Cerebellar nuclear complex (tissue), 1 donor: ENCODE data around the gene SSBP3.
"Not testable (repeated sequence)": the region's sequence is repeated elsewhere in the genome, so short reads cannot be mapped to it uniquely, and the experiment has no call there.

ENCODE experiments used
- DNase-seq, 2 experiments: peaks; one replicate each; lab custom pipeline; 2025; lab: John Stamatoyannopoulos, UW

SSBP3 gene

DNA sequence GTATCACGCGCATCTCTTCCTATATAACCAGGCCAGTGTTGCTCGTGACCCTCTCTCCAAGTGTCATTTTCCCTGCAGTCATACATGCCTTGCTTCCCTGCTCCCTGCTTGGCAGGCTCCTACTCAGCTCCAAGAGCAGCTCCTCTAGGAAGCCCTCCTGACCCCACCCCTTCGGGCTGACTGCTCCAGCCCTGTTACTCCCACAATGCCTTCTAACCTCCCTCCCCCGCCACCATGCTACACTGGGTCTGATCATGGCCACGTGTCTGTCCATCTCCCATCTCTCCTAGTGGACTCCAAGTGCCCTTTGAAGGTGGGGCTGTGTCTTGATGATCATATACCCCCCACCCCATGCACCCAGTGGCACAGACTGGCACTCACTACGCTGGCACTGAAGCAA lies 161.5 kb downstream of the SSBP3 start:
- DNase-seq = no peak

DNA sequence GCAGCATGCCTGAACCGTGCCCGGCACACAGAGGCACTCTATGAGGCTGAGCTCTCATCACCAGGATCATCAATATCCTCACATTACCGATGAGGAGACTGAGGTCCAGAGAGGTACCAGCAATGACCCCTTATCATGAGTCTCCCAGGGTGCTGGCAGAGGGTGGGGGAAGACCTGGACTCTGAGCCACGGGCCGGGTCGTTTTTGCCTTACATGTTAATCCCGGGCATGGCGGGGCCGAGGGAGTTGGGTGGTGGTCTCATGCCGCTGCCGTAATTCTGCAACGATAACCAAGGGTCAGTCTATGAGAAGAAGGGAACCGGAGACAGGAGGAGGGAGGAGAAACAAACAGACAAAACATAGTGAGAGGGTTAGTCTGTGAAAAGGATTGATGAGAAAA lies 163.2 kb downstream of the SSBP3 start:
- no peak for DNase-seq

DNA sequence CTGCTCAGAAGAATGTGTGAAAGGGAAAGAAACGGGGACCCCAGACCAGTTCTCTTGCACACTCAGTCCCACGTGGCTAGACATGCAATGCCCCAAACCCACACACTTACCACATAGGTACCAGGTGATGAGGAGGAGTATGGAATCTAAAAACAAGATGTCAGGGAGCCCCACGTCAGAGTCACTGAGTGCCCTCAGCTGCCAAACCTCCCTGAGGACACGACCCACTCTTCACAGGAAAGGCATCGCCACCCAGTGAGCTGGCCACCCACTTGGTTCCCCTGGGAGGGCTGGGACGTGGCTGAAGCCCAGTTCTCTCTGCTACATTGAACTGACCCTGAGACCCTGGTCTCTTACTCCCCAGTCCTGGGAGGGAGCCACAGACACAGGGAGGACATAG lies 164.8 kb downstream of the SSBP3 start:
- no peak for DNase-seq

GRCh38 chr1:54240741-54241335 lies 165.4 kb downstream of the SSBP3 start:
- no peak for DNase-seq

DNA sequence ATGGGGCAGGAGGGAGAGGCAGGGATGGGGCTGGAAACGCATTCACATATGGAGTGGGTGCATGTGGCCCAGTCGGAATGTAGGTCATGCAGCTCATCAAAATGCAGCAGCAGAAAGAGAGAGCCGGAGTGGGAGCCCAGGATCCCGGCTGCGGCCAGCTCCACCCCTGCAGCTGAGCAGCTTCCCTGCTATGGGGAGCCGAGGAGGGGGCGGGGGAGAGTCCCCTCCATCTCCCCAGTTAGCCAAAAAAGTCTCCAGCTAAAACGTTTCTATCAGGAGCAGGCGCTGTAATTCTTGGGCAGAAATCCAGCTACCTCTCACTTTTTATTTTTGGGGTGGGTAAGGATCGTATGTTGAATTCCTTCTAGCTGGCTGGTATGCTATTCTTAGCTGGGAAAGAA lies 166.6 kb downstream of the SSBP3 start:
- no peak for DNase-seq

DNA sequence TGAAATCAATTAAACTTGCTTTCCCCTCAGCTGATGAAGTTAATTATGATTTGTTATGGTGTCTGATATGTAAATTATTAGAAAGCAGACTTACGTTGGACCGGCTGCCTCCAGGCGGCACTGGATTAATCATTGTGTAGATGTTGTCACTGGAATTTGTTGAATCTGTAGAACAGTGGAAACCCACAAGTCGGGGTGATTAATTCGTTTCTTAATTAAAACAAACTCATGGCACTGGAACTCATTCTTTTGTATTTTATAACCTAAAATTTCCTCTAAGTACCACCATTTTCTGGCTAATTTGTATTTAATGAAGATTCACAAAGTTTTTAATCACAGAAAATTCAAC lies 167.2 kb downstream of the SSBP3 start:
- no peak for DNase-seq

DNA sequence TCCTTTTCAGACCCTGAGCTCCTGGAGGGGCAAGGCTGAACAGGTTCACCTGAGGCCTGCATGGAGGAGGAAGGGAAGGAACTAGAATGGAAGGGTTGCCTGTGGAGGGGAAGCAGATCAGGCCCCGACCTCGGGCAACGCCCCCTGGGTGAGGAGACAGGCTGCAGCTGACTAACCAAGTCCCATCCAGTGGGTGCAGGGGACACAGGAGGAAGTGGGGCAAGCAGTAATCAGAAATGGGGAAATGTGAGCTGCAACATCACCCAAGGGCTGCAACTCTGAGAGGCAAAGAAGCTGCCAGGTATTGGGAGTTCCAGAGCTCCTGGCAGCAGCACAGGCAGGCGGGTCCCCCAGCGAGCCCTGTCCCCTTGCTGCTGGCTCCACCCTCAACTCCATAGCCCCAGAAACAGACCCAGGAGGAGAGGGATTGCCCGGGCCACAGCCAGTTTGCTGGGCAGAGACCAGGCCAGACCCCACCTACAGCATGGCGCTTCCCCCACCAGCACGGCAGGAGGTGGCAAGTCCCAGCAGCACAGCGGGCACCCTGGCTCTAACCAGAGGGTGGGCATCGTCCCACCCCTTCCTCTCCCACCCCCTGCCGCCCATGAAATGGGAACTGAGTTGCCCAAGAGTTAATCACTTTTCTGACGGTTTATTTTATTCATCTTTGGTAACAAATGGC lies 167.7 kb downstream of the SSBP3 start:
- DNase-seq = no peak

GRCh38 chr1:54237586-54237985 lies 168.6 kb downstream of the SSBP3 start:
- DNase-seq = no peak

GRCh38 chr1:54234284-54234683 lies 171.9 kb downstream of the SSBP3 start:
- DNase-seq = no peak

DNA sequence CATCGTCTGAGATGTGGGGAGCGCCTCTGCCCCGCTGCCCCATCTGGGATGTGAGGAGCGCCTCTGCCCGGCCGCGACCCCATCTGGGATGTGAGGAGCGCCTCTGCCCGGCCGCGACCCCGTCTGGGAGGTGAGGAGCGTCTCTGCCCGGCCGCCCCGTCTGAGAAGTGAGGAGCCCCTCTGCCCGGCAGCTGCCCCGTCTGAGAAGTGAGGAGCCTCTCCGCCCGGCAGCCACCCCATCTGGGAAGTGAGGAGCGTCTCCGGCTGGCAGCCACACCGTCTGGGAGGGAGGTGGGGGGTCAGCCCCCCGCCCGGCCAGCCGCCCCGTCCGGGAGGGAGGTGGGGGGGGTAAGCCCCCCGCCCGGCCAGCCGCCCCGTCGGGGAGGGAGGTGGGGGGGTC lies 173.0 kb downstream of the SSBP3 start:
- not testable (repeated sequence) for DNase-seq

GRCh38 chr1:54230507-54231339 lies 175.5 kb downstream of the SSBP3 start:
- DNase-seq = no peak

DNA sequence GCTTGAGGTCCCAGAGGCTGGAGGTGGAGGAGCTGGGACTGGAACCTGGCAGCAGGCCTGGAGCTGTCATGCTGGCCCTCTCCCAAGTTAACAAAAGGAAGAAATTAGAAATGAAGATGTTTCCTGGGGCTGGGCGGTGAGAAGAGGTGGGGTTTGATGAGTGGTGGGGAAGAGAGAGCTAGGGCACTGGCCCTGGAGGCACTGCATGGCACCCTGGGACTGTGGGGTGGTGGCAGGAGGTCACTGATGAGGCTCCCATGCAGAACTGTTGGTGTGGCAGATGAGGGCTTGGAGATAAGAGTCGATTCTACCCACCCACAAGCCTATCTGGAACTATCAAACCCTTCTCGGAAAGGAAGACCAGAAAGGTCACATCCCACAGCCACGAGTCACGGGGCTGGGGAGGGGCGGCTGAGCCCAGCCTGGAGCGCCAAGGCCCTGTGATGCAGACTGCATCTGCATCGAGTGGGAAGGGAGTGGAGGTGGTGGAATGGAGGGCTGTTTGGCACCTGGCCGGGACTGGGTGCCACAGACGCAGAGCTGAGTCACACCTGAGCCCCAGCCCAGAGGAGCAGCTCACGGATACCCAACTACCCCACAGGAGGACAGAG lies 176.8 kb downstream of the SSBP3 start:
- DNase-seq = no peak

- DNase-seq = no peak
Measured at GRCh38 chr1:54228638-54229079, 177.5 kb downstream of the SSBP3 start.

GRCh38 chr1:54227891-54228310 lies 178.3 kb downstream of the SSBP3 start:
- DNase-seq = peak in 1 of 2 experiments; percentile 31

- DNase-seq = no peak
Measured at GRCh38 chr1:54227091-54227602, 179.0 kb downstream of the SSBP3 start.

GRCh38 chr1:54225986-54226559 lies 180.1 kb downstream of the SSBP3 start:
- DNase-seq = no peak

GRCh38 chr1:54225378-54225777 lies 180.8 kb downstream of the SSBP3 start:
- DNase-seq = no peak

- DNase-seq = no peak
Measured at GRCh38 chr1:54224233-54224632, 182.0 kb downstream of the SSBP3 start.

GRCh38 chr1:54223441-54224202 lies 182.6 kb downstream of the SSBP3 start:
- no peak for DNase-seq

DNA sequence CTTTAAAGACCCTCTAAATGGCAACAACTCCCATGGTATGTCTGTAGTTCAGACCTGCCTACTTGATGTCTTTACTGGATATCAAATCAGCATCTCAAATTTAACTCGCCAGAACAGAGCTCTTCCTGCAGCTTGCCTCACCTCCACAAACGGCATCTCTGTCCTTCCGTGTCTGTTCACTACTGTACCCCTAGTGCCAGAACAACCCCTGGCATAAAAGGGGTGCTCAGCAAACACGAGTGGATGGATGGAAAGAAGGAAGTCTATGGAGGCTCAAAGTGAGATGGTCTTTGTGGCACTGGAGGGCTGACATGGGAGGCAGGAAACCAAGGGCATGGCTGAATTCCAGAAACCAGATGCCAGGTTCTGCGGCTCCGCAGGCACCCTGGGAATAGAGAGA lies 183.5 kb downstream of the SSBP3 start:
- DNase-seq = no peak

GRCh38 chr1:54221867-54222484 lies 184.2 kb downstream of the SSBP3 start:
- no peak for DNase-seq
